Measurements from ENCODE around the gene S100P. TPM values are rescaled to one million over a fixed set of nuclear protein-coding genes. Genes with fewer than 3 reads are reported as not detected.

Gene S100P
- total and polyA plus RNA-seq, 2 donors (not counting 1 experiment from before 2014, with no cell fraction given), result 0.07 TPM; not detected in 1

GRCh38 chr4:6742507-6742906, 48.8 kb downstream of the S100P start:
- Histone ChIP-seq H3K4me1 (ENCODE audit: control insufficient read depth in 2 of 2, insufficient read depth in 2 of 2, low read length in 2 of 2) (no peaks in the 10 kb centered on the region), H3K36me3 (replicated peaks in 1 of 2; ENCODE audit: control extremely low read depth in 1 of 2, control insufficient read depth in 1 of 2, extremely low read depth in 1 of 2, insufficient read depth in 2 of 2, low read length in 1 of 2) (no peaks in the 10 kb centered on the region), H3K4me2 (replicated peaks; ENCODE audit: low read depth, low read length, poor library complexity, severe bottlenecking) (no peak overlapping the region), H3K4me3 (ENCODE audit: control extremely low read depth in 1 of 5, extremely low read depth in 1 of 5, insufficient read depth in 1 of 5, low read depth in 2 of 5, low read length in 4 of 5) (no peak overlapping the region), H3K27me3 (replicated peaks in 1 of 4; ENCODE audit: control extremely low read depth in 1 of 4, control insufficient read depth in 3 of 4, insufficient read depth in 4 of 4, low read length in 3 of 4) (no peaks in the 10 kb centered on the region), H3K9ac (ENCODE audit: low read length) (no peak overlapping the region), H3K79me2 (ENCODE audit: control insufficient read depth, insufficient read depth, low read length) (no peaks in the 10 kb centered on the region), H2AFZ (ENCODE audit: insufficient read depth, low read depth, low read length, poor library complexity, severe bottlenecking) (no peak overlapping the region), H3K27ac (ENCODE audit: low read length in 2 of 2) (no peak overlapping the region), H3K9me3 (ENCODE audit: control extremely low read depth in 1 of 3, control insufficient read depth in 2 of 3, insufficient read depth in 1 of 3, low read length in 2 of 3) (peaks cover 0 to 1% (median 0%) of the 10 kb centered on the region in 3 donors), H4K20me1 (ENCODE audit: control insufficient read depth, insufficient read depth, low read length, poor library complexity, severe bottlenecking) (no peaks in the 10 kb centered on the region)
- Mint-ChIP-seq H3K4me1 (no peaks in the 10 kb centered on the region), H3K4me3 (no peak overlapping the region), H3K27me3 (peaks cover 23% of the 10 kb centered on the region), H3K27ac (no peak overlapping the region), H3K9me3 (ENCODE audit: insufficient read depth) (no peaks in the 10 kb centered on the region)
- DNase-seq (no peak), ATAC-seq (ENCODE audit: low read depth) (no peak)
- ChIA-PET CTCF (no interaction called here), POLR2A (no interaction called here)
- intact Hi-C loops (cut with micrococcal nuclease), result no loop called here
- WGBS (ENCODE audit: insufficient coverage), result no CpG with 5 or more reads among the region's 2 CpGs
- no peak for TF ChIP-seq CTCF (IDR thresholded peaks at IDR 0.05)

- no peak for DNase-seq
- ATAC-seq (ENCODE audit: low read depth), result no peak
- H3K4me3 Mint-ChIP-seq, result no peak overlapping the region
- intact Hi-C loops (cut with micrococcal nuclease), result no loop called here
- Histone ChIP-seq H3K79me2 (ENCODE audit: control insufficient read depth, insufficient read depth, low read length) (no peaks in the 10 kb centered on the region), H3K36me3 (replicated peaks in 1 of 2; ENCODE audit: control extremely low read depth in 1 of 2, control insufficient read depth in 1 of 2, extremely low read depth in 1 of 2, insufficient read depth in 2 of 2, low read length in 1 of 2) (no peaks in the 10 kb centered on the region), H3K9ac (ENCODE audit: low read length) (no peak overlapping the region), H3K27me3 (replicated peaks in 1 of 4; ENCODE audit: control extremely low read depth in 1 of 4, control insufficient read depth in 3 of 4, insufficient read depth in 4 of 4, low read length in 3 of 4) (no peaks in the 10 kb centered on the region), H4K20me1 (ENCODE audit: control insufficient read depth, insufficient read depth, low read length, poor library complexity, severe bottlenecking) (no peaks in the 10 kb centered on the region), H3K4me3 (ENCODE audit: control extremely low read depth in 1 of 5, extremely low read depth in 1 of 5, insufficient read depth in 1 of 5, low read depth in 2 of 5, low read length in 4 of 5) (no peak overlapping the region), H3K9me3 (ENCODE audit: control extremely low read depth in 1 of 3, control insufficient read depth in 2 of 3, insufficient read depth in 1 of 3, low read length in 2 of 3) (peaks cover 0 to 1% (median 0%) of the 10 kb centered on the region in 3 donors), H3K4me2 (replicated peaks; ENCODE audit: low read depth, low read length, poor library complexity, severe bottlenecking) (no peak overlapping the region), H3K4me1 (ENCODE audit: control insufficient read depth in 2 of 2, insufficient read depth in 2 of 2, low read length in 2 of 2) (no peaks in the 10 kb centered on the region), H2AFZ (ENCODE audit: insufficient read depth, low read depth, low read length, poor library complexity, severe bottlenecking) (no peak overlapping the region), H3K27ac (ENCODE audit: low read length in 2 of 2) (no peak overlapping the region)
- H3K4me1 Mint-ChIP-seq, result no peaks in the 10 kb centered on the region
- H3K27ac Mint-ChIP-seq, result no peak overlapping the region
- TF ChIP-seq EZH2 (IDR thresholded peaks at IDR 0.05; ENCODE audit: borderline replicate concordance, insufficient read depth, low read depth, low read length, poor library complexity, severe bottlenecking) (no peak), CTCF (IDR thresholded peaks at IDR 0.05) (no peak)
- ChIA-PET CTCF (interaction anchor here (1.7 kb wide), 1 partner anchor 131 kb away, joined by 4 read pairs; no protein-coding TSS in a partner anchor), POLR2A (no interaction called here)
- H3K27me3 Mint-ChIP-seq, result peaks cover 21% of the 10 kb centered on the region
- no peaks in the 10 kb centered on the region for H3K9me3 Mint-ChIP-seq (ENCODE audit: insufficient read depth)
- 80% methylated on average over 7 of the region's 11 CpGs for WGBS (ENCODE audit: insufficient coverage)
Observed at GRCh38 chr4:6742989-6743388, 49.3 kb downstream of the S100P start.

Other genes with a start within 250 kb of the S100P start
- gene PPP2R2C, start 221.3 kb upstream of the S100P start, total RNA-seq, result not detected in 2 replicates
- gene PPP2R2C, start 221.3 kb upstream of the S100P start, polyA plus RNA-seq, result not detected in 2 replicates
- 37.0 TPM in 2 replicates for gene MAN2B2, start 118.7 kb upstream of the S100P start, total RNA-seq
- gene MAN2B2, start 118.7 kb upstream of the S100P start, polyA plus RNA-seq, result 27.2 and 35.0 TPM in 2 replicates
- gene MRFAP1, start 53.2 kb upstream of the S100P start, total RNA-seq, result 100 and 113 TPM in 2 replicates
- gene MRFAP1, start 53.2 kb upstream of the S100P start, polyA plus RNA-seq, result 54.8 and 108 TPM in 2 replicates
- 53.8 and 57.2 TPM in 2 replicates for gene MRFAP1L1, start 16.0 kb downstream of the S100P start, total RNA-seq
- 12.5 and 16.8 TPM in 2 replicates for gene MRFAP1L1, start 16.0 kb downstream of the S100P start, polyA plus RNA-seq
- 25.3 and 26.3 TPM in 2 replicates for gene BLOC1S4, start 22.3 kb downstream of the S100P start, total RNA-seq
- gene BLOC1S4, start 22.3 kb downstream of the S100P start, polyA plus RNA-seq, result 29.2 and 35.5 TPM in 2 replicates
- gene KIAA0232, start 88.8 kb downstream of the S100P start, total RNA-seq, result 20.8 and 22.3 TPM in 2 replicates
- gene KIAA0232, start 88.8 kb downstream of the S100P start, polyA plus RNA-seq, result 2.9 and 3.2 TPM in 2 replicates
- gene TBC1D14, start 215.9 kb downstream of the S100P start, total RNA-seq, result 42.0 and 44.1 TPM in 2 replicates
- 21.9 and 39.7 TPM in 2 replicates for gene TBC1D14, start 215.9 kb downstream of the S100P start, polyA plus RNA-seq

Measured in B cell (primary cell).